Left renal pelvis (tissue), 4 donors: ENCODE measurements around the gene CCNB1IP1. TPM values are rescaled to one million over a fixed set of nuclear protein-coding genes. Genes with fewer than 3 reads are reported as not detected.
"Not testable (repeated sequence)": the region's sequence is repeated elsewhere in the genome, so short reads cannot be mapped to it uniquely, and the experiment has no call there.

ENCODE experiments used
- DNase-seq, 4 donors: peaks; one replicate each; pipeline ENCODE4 v3.0.0-alpha.2; 2013; ENCODE audit warnings: low read depth in 4 of 4, low spot score in 3 of 4
- polyA plus RNA-seq, 4 donors: library from polyadenylated mRNA; unstranded; fragments of 120-200 nt; gene quantifications; one replicate each; pipeline ENCODE4 v1.2.1, GENCODE V29; 2013; ENCODE audit not compliant: insufficient read length in 4 of 4

Gene CCNB1IP1
- polyA plus RNA-seq, 4 donors = 77.2 to 132 (median 119) TPM

DNA sequence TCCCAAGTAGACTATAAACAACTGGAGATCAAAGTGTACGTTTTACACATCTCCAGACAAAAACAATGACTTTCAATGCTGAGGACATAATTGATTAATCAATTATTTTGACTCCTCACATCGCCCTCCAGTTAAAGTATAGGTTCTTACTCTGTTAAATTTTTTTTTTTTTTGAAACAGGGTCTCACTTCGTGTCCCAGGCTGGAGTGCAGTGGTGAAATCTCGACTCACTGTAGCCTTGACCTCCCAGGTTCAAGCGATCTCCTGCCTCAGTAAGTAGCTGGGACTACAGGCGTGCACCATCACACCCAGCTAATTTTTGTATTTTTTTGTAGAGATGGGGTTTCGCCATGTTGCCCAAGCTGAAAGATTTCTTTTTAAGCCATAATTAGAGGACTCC lies 938 bp upstream of the CCNB1IP1 start:
- no peak for DNase-seq

DNA sequence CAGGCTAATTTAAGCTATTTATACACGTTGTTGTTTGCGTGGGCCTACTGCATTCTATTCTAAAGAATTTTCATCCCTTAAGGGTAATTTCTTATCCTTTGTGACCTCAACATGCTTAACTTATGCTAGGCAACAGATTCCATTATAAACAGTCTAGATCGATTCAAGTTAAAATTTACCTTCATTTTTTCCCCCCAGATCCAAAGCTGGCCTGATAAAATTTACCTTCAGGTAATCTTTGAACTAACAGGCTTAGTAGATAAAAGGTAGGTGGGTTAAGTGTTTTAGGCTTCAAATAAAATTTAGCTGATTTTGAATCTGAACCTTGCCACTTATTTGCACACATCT lies 389 bp upstream of the CCNB1IP1 start:
- no peak for DNase-seq

DNA sequence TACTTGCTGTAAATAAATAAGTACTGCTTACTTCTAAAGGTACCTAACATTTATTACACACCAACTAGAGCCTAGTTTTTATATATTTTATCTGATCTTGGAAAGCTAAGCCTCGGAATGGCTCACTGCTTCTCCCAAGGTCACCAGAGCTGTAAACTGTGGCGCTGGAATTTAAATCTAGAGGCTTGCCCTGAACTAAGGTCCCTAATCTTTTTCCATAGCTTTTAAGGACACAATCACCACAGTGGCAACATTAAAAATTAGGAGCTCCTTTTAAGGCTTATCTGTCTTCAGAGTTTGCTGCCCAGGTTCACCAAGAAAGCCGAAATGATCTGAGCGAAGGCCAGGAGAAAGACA lies 670 bp downstream of the CCNB1IP1 start:
- peak in 2 of 4 donors; percentile 22 to 35 for DNase-seq

DNA sequence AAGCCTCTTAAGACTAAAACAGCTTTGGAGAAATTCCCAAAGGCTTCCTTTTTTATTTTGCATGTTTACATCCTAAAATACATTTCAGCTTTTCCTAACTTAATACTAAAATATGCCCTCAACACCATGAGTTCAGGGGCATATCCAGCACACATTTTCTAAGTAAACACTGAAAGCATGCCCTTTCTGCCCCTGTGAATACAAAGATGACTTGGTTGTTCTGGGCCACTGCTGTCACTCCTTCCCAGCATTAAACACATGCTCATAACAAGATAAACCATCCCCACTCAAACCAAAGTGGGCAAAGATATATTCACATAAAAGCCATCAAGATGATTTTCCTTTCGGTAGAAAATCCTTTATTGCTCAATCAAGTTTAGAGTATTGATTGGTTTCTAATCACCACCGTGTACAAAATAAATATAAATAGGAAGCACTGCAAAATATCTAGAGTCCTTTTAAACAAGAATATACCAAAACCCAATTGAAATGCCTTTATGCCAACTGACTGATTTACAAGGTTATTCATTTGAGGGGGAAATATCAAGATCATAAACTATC lies 1.9 kb downstream of the CCNB1IP1 start:
- no peak for DNase-seq

DNA sequence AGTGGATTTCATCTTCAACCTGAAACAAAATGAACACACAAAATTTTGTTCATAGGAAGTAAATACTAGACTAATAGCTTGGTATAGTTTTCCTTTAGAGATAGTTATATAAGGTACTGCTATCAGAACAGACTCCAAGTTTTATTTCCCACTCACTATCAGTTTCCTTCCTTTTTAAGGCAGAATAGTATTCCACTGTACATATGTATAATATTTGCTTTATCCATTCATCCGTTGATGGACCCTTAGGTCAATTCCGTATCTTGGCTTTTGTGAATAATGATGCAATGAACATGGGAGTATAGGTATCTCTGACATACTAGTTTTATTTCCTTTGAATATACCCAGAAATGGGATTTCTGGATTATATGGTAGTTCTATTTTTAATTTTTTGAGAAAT lies 3.7 kb downstream of the CCNB1IP1 start:
- no peak for DNase-seq

DNA sequence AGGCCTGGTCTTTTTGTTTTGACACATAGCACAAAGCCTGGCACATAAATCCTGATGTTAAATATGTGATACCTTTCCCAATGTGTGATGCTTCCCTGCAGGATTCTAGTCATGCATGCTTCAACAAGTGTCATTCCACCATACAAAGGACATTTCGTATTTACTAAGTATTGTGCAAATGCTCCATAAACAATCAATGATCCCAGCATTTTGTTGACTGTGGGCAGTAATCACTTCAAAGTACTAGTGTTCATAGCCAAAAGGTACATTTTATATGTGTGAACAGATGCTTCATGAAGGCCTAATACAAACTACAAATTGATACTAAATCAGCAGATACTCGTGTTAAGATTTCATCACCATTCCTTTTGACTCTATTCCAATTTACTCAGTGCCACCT lies 4.4 kb downstream of the CCNB1IP1 start:
- DNase-seq = no peak

DNA sequence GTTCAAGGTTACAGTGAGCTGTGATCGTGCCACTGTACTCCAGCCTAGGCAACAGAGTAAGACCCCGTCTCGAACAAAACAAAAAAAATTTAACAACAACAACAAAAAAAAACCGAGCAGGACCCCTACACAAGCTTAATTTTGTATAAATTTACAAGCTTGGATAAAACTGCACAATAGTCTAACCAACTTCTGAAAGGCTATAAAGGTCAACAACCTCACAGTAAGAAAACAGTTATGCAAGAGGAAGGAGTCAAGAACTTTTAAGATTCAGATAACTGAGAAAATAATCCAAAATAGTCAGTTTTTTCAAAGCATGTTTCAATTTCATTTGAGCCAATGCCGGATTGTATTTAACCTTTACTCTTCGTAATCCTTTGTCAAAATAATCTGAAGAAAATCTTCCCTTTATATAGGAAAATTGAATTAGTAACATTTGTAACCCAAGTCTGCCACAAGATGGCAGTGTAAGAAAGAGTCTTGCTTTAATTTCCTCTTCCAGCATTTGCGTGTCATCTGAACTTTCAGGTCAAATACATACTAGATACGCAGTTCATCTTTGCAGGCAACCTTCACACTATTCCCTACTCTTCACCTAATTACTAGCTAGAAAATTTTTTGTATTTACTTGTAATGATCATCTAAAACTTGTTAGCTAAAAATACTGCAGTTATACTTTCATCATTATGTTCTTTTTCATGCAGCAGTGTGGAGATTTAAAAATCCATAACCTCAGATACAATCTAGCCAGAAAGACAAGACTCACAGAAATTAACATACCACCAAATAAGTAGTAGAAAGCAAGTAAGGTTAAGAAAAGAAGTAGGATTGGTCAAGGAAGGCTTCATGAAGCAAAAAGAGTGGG lies 5.8 kb downstream of the CCNB1IP1 start:
- peak in 2 of 4 donors; percentile 29 to 44 for DNase-seq

DNA sequence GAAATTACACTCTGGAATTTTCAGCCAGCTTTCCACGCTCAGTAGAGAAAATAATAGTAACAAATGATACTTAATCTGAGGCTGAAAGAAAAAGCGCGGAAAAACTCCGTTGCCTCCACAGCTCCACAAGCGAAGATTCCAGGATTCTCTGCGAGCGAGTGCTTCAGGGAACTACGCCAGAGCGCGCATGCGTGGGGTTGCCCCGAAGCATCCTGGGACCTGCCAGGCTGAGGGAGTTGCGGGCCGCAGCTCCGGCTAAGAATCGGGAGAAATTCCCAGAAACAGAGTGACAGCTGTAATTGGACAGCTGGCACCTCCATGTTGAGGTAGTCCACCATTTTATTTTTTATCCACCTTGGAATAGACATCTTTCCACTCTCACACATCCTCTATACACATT lies 15.4 kb downstream of the CCNB1IP1 start:
- DNase-seq = no peak

DNA sequence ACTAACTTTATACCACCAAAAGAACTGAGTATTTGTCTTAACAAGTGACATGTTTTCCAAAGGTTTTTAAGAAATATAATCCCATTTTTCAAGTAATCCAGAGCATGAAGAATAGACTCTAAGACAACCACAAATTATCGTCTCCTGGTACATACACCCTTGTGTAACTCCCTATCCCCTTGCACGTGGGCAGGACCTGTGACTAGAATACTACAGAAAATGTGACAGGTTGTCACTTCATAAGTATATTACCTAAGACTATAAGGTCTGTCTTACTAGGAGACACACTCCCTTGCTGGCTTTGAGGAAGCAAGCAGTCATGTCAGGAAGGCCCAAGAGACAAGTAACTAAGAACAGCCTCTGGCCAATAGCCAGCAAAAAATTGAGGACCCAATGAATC lies 19.1 kb downstream of the CCNB1IP1 start:
- no peak for DNase-seq

DNA sequence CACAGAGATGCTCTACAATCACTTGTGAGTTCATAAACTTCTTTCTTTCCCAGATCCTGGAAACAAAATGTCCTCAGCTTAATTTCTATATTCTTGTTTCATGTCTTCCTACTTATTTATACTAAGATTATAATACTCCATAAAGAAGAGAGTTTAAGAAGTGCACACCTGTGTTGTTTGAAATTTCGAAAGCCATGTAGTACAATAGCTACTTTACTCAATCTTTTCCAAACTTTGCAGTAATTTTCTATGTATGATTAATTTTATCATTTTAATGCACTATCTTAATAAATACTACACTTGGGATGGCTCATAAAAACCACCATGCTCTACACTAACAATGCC lies 27.0 kb downstream of the CCNB1IP1 start:
- DNase-seq = no peak

DNA sequence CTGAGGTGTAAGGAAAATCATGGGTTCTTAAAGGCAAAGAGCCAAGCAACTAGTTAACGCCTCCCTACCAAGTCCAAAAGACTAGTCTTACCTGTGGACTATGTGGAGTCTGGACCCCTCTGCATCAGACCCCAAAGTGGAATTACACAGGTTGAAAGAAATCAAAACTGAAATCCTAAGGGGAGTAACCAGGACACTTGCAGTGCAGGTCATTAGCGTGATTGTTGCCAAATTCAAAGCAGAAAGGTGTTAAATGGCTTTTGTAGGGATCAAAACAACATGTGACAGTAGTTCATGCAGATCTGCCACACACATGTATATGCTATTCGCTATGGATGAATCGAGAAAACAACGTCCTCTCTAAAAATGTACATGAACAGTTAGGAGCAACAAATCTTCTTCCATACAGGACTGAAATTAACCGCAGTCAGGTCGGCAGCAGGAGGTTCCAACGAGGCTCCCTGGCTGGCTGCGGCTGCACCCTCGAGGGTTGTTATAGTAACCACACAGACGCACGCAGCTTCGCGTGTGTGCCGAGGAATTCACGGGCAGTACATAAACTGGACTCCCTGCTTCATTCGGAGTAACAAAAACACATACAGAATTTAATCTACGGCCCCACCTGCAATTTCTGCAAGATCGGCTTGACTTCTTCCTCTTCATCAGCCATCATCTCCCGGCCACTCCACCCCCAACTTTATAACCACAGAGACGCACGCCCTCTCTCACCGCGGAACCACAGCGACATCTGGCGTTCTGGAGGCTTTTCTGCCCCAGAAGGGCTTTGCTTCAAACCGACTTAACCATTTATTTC lies 27.6 kb downstream of the CCNB1IP1 start, which contains the start of gene TTC5:
TSS of gene TTC5 (minus strand) at position 687 of the 814 bp plus-strand sequence. CDS start at position 673, 14 bp downstream.
- peak; percentile 78 to 85 (median 82) for DNase-seq

DNA sequence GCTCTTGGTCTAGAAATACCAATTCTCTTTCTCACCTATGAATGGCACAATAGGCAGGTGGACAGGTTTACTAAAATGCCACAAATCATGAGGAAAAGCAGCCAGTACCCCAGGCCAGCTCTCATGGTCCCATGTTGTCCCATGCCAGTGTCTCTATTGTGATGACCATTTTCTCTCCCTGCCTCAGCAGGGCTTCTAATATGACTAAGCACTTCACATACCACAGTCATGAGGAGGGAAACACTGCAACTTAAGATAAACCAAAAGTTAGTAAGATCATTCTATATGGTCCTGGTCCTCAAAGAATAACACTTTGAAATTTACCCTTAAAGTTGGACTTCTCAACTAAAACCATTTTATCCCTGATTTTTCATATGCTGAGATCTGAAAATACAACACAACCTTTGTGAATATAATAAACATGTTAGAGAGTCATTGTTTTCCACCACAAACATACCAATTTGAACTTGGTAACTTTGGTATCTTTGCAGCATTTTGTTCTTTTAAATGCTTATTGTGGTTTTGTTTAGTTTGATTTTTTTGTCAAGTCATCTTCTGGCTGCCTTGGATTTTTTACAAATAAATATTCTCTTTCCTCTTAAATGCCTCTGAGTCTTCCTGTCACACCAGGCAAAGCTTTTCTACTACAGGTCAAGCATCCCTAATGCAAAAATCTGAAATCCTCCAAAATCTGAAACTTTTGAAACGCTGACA lies 30.9 kb downstream of the CCNB1IP1 start:
- DNase-seq = no peak

DNA sequence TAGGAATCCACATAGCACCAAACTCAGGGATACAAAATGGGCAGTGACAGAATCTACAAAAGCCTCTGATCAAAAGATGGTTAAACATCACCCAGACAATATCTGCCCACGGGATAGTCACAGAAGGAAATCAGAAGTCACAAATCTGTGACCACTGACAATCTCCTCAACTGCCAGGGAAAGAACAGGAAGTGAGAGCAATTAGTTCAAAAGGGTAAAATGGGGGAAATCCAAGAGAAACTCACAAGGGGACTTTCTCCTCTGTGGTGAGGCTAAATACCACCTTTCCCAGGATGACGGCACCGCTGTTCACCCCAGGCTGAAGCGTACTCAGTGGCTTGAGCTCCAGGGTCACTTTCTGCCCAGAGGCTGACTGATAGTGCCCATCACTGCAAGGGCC lies 38.0 kb downstream of the CCNB1IP1 start:
- DNase-seq = no peak

DNA sequence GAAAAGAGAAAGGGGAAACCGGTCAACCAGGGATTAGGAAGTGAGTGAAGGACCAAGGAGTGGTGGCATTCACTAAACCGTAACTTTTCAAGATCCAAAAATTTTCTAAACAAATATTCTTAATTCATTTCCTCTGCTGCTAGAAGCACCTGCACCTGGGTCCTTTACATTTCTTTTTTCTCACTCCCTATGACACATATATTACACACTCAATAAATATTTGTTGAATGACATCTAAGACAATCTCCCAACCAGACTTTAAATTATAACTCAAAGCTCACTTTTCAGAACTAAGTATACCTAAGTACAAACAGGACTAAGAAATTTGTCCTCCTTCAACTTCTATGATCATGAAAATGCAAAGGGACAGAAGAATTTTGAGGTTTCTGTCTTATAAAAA lies 38.4 kb downstream of the CCNB1IP1 start:
- no peak for DNase-seq

DNA sequence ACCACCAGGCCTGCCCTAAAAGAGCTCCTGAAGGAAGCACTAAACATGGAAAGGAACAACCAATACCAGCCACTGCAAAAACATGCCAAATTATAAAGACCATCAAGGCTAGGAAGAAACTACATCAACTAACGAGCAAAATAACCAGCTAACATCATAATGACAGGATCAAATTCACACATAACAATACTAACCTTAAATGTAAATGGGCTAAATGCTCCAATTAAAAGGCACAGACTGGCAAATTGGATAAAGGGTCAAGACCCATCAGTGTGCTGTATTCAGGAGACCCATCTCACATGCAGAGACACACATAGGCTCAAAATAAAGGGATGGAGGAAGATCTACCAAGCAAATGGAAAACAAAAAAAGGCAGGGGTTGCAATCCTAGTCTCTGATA lies 51.1 kb downstream of the CCNB1IP1 start:
- not testable (repeated sequence) for DNase-seq

DNA sequence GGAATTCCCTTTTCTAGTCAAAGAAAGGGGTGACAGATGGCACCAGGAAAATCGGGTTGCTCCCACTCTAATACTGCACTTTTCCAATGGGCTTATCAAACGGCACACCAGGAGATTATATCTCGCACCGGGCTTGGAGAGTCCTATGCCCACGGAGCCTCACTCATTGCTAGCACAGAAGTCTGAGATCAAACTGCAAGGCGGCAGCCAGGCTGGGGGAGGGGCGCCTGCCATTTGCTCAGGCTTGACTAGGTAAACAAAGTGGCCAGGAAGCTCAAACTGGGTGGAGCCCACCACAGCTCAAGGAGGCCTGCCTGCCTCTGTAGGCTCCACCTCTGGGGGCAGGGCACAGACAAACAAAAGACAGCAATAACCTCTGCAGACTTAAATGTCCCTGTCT lies 52.8 kb downstream of the CCNB1IP1 start:
- not testable (repeated sequence) for DNase-seq

DNA sequence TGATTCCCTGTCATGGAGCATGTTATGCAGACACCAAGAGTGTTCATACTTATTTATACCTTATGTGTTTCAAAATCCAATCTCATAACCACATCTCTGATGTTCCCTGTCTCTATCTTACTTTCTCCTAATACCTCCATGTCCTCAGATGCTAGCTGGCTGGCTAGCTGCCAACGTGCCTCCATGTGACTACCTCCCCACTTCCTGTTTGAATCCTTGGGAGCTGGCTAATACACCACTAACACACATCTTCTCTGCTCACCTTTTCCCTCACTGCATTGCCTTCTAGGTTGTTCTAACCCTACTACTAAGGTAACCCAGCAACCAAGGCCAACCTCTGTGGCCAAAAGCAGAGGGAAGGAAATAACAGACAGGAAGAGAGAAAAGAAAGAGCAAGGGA lies 54.7 kb downstream of the CCNB1IP1 start:
- DNase-seq = no peak

DNA sequence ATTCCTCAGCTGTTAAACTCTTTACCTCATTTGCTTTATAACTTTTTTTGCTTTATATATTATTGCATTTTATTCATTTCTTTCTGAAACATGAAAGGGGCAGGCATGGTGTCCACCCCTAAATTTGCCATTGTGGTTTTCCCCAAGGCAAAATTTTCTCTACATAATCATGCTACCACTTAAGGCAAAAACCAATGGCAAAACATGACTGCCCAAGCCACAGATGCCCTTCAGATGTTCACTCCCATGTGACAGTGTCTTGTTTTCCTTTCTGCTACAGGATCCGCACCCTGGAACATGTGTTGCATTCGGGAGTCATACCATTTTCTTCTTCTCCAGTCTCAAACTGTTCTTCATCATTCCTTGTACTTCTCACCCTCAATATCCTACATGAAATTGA lies 55.7 kb downstream of the CCNB1IP1 start:
- DNase-seq = no peak

DNA sequence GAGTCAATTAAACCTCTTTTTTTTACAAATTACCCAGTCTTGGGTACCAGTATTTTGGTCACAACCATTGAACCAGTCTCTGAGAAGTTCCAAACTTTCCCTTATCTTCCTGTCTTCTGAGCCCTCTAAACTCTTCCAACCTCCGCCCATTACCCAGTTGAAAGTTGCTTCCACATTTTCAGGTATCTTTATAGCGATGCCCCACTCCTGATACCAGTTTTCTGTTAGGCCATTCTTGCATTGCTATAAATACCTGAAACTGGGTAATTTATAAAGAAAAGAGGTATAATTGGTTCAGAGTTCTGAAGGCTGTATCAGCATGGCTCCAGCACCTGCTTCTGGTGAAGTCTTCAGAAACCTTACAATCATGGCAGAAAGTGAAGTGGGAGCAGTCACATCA lies 59.0 kb downstream of the CCNB1IP1 start:
- DNase-seq = no peak

DNA sequence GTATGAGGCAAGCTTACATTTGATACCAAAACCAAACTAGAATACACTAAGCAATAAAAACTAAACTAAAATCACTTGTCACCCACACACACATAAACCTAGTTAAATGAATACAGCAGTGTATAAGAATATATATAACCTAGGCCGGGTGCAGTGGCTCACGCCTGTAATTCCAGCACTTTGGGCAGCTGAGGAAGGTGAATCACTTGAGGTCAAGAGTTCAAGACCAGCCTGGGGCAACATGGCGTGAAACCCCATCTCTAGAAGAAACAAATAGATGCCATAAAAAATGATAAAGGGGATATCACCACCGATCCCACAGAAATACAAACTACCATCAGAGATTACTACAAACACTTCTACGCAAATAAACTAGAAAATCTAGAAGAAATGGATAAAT lies 68.7 kb downstream of the CCNB1IP1 start:
- not testable (repeated sequence) for DNase-seq

DNA sequence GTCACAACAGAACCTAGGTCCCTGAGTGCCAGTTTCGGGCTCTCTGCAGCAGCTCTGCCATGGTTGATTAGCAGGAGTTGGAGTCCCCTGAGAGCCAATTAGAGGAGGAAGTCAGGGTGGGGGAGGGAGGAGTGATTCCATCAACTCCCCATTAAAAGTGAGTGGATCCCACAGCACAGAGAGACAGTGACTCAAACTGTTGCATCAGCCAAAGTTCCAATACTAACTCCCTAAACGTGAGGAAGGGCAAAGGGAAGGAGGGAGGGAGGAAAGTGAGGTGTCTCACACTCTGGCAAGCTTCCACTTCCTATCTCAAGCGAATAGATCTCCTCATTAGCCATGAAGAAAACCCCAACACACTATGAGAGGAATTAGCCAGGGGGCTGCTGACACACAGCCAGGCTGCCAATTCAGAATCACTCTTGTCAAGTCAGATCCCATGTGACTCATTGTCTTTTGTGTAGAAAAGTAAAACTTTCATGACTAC lies 70.4 kb downstream of the CCNB1IP1 start:
- no peak for DNase-seq
